Colonic mucosa (tissue), 4 donors: ENCODE measurements around the gene CHST7. TPM values are rescaled to one million over a fixed set of nuclear protein-coding genes. Genes with fewer than 3 reads are reported as not detected.
A peak's percentile ranks its signal among the peaks of the same experiment; 100 is the strongest.
"Not testable (repeated sequence)": the region's sequence is repeated elsewhere in the genome, so short reads cannot be mapped to it uniquely, and the experiment has no call there.

Experiments used
- DNase-seq: peaks from one replicate; pipeline ENCODE4 v3.0.0-alpha.2; 2020
- H3K27ac ChIP-seq: fragments of 200-600 bp; one replicate; pipeline ENCODE4 v1.8.0; 2021
- H3K27me3 ChIP-seq: fragments of 200-600 bp; one replicate; pipeline ENCODE4 v1.8.0; 2021
- H3K36me3 ChIP-seq: fragments of 200-600 bp; one replicate; pipeline ENCODE4 v1.8.0; 2021
- H3K4me1 ChIP-seq: fragments of 200-600 bp; one replicate; pipeline ENCODE4 v1.8.0; 2021; ENCODE audit warnings: mild to moderate bottlenecking
- H3K4me3 ChIP-seq: fragments of 200-600 bp; one replicate; pipeline ENCODE4 v1.8.0; 2021
- H3K9ac ChIP-seq, 2 donors: one replicate each; pipeline ENCODE4 v1.7.0; 2013; ENCODE audit warnings: control low read depth in 2 of 2, low read depth in 2 of 2, low read length in 2 of 2
- H3K9me3 ChIP-seq: fragments of 200-600 bp; one replicate; pipeline ENCODE4 v1.8.0; 2021
- CTCF ChIP-seq: fragments of 200-600 bp; IDR thresholded peaks from one replicate; pipeline ENCODE4 v1.8.0; 2022; ENCODE audit warnings: antibody characterized with exemption, mild to moderate bottlenecking
- intact Hi-C: fragments of 100-400 bp; cut with DNase I; formaldehyde crosslinking; loops from one replicate; pipeline ENCODE4 v1.14.1; 2022
- total RNA-seq, 2 donors: library from RNA; stranded (reverse); fragmentation: NEBNext Ultra II Directional in 1 of 2; extraction: Animal tissue kit (Norgen Biotek cat#: 25700) in 1 of 2; gene quantifications; one replicate each; pipeline ENCODE4 v1.2.1, GENCODE V29; 2021
- donor health status: healthy.
- donor health status: DM: no; HTN: no; CAD: no.
- donor health status: DM: no; HTN: no; CAD: no.

CHST7 gene
- total RNA-seq, result 1 to 10 TPM; 1.8 to 2.0 TPM

- peak within 1 kb of the TSS; percentile 39 for H3K27ac ChIP-seq
- peak within 1 kb of the TSS; percentile 40 to 53 for H3K9ac ChIP-seq
- intact Hi-C loops, result no loop called here
Observed at GRCh38 chrX:46573331-46573891, at the start of gene CHST7. TSS of gene CHST7 (plus strand) at chrX:46573765. CDS start at chrX:46573932, 167 bp downstream.

GRCh38 chrX:46528640-46529039 is 44.9 kb upstream of the CHST7 start:
- H3K27me3 ChIP-seq, H3K36me3 ChIP-seq, DNase-seq, H3K4me3 ChIP-seq, intact Hi-C loops, H3K9ac ChIP-seq, H3K9me3 ChIP-seq, H3K4me1 ChIP-seq, H3K27ac ChIP-seq: not testable (repeated sequence)

More at GRCh38 chrX:46573331-46573891, at the start of gene CHST7:
- H3K4me1 ChIP-seq, result no peaks in the 10 kb centered on the region
- peak within 1 kb of the TSS; percentile 48 for H3K4me3 ChIP-seq
- TF ChIP-seq CTCF, result no peak
- peak; percentile 56 for DNase-seq
- H3K36me3 ChIP-seq, result no peaks in the 10 kb centered on the region
- H3K27me3 ChIP-seq, result no peaks in the 10 kb centered on the region
- H3K9me3 ChIP-seq, result no peaks in the 10 kb centered on the region

GRCh38 chrX:46529740-46530403 is 43.7 kb upstream of the CHST7 start:
- intact Hi-C loops, H3K4me3 ChIP-seq, H3K36me3 ChIP-seq, H3K4me1 ChIP-seq, H3K9ac ChIP-seq, H3K27me3 ChIP-seq, DNase-seq, H3K27ac ChIP-seq, H3K9me3 ChIP-seq: not testable (repeated sequence)

- H3K27ac ChIP-seq, DNase-seq, H3K9me3 ChIP-seq, H3K27me3 ChIP-seq, intact Hi-C loops, H3K4me1 ChIP-seq, H3K36me3 ChIP-seq, H3K4me3 ChIP-seq, H3K9ac ChIP-seq: not testable (repeated sequence)
Observed at GRCh38 chrX:46530404-46530908, 43.1 kb upstream of the CHST7 start.

GRCh38 chrX:46531442-46531841 is 42.1 kb upstream of the CHST7 start:
- no peak for TF ChIP-seq CTCF
- intact Hi-C loops, result no loop called here
- H3K9ac ChIP-seq, result no peak overlapping the region
- H3K27ac ChIP-seq, result no peak overlapping the region
- no peak overlapping the region for H3K4me3 ChIP-seq
- no peaks in the 10 kb centered on the region for H3K4me1 ChIP-seq
- H3K9me3 ChIP-seq, result no peaks in the 10 kb centered on the region
- H3K27me3 ChIP-seq, result no peaks in the 10 kb centered on the region
- no peaks in the 10 kb centered on the region for H3K36me3 ChIP-seq
- no peak for DNase-seq

- H3K4me1 ChIP-seq, result no peaks in the 10 kb centered on the region
- no peaks in the 10 kb centered on the region for H3K36me3 ChIP-seq
- no peak overlapping the region for H3K27ac ChIP-seq
- intact Hi-C loops, result no loop called here
- no peaks in the 10 kb centered on the region for H3K27me3 ChIP-seq
- TF ChIP-seq CTCF, result no peak
- no peak overlapping the region for H3K9ac ChIP-seq
- no peak overlapping the region for H3K4me3 ChIP-seq
- H3K9me3 ChIP-seq, result no peaks in the 10 kb centered on the region
- no peak for DNase-seq
Observed at GRCh38 chrX:46543441-46543840, 30.1 kb upstream of the CHST7 start.

GRCh38 chrX:46544527-46544926 is 29.0 kb upstream of the CHST7 start:
- H3K9me3 ChIP-seq, H3K36me3 ChIP-seq, intact Hi-C loops, H3K27me3 ChIP-seq, H3K4me1 ChIP-seq, DNase-seq: not testable (repeated sequence)
- Histone ChIP-seq H3K27ac (peak overlapping the region; percentile 34), H3K4me3 (peak overlapping the region; percentile 58), H3K9ac (peak overlapping the region in 1 of 2 donors; percentile 37)
